CD4-positive, alpha-beta memory T cell (primary cell): ENCODE data around the gene SERGEF. TPM values are rescaled to one million over a fixed set of nuclear protein-coding genes. Genes with fewer than 3 reads are reported as not detected.

Source experiments
- CTCF ChIA-PET: fragments of 350-600 bp; sonication (Branson Sonifier 250); formaldehyde crosslinking; loops from one replicate; lab custom pipeline; 2021; ENCODE audit warnings: inconsistent platforms; ENCODE audit not compliant: partially characterized antibody; lab: Charles Lee
- POLR2A ChIA-PET: fragments of 350-600 bp; sonication (Branson Sonifier 250); formaldehyde crosslinking; loops from one replicate; lab custom pipeline; 2021; ENCODE audit not compliant: partially characterized antibody; lab: Charles Lee
- DNase-seq, 5 donors: peaks; one replicate each; pipeline versions ENCODE4 v3.0.0 to v3.0.0-alpha.2; 2020 to 2022; ENCODE audit warnings: mixed read lengths in 1 of 5
- H3K27ac ChIP-seq: one replicate; pipeline ENCODE4 v1.7.0; 2013; ENCODE audit warnings: low read depth, low read length
- H3K27me3 ChIP-seq: 2 replicates; pipeline ENCODE4 v1.7.0; 2013; ENCODE audit warnings: mild to moderate bottlenecking, low read length, moderate library complexity; ENCODE audit not compliant: insufficient read depth
- H3K36me3 ChIP-seq: 2 replicates; pipeline ENCODE4 v1.7.0; 2013; ENCODE audit warnings: mild to moderate bottlenecking, low read length, moderate library complexity; ENCODE audit not compliant: insufficient read depth
- H3K4me1 ChIP-seq: 2 replicates; pipeline ENCODE4 v1.7.0; 2013; ENCODE audit warnings: mild to moderate bottlenecking, low read length, moderate library complexity; ENCODE audit not compliant: insufficient read depth
- H3K4me3 ChIP-seq, 2 donors: one replicate each; pipeline ENCODE4 v1.7.0; 2013; ENCODE audit warnings: low read length in 2 of 2, mild to moderate bottlenecking in 1 of 2
- H3K9me3 ChIP-seq, 2 donors: one replicate each; pipeline ENCODE4 v1.7.0; 2013; ENCODE audit warnings: low read length in 2 of 2, control low read depth in 1 of 2; ENCODE audit not compliant: control insufficient read depth in 1 of 2
- H3K27ac Mint-ChIP-seq, 7 donors: one replicate each; pipeline ENCODE4 v1.8.0; 2020 to 2021; ENCODE audit warnings: mixed read lengths in 7 of 7, mild to moderate bottlenecking in 6 of 7, inconsistent platforms in 3 of 7, moderate library complexity in 3 of 7
- H3K27me3 Mint-ChIP-seq, 2 donors: one replicate each; pipeline ENCODE4 v1.8.0; 2020 to 2021; ENCODE audit warnings: mixed read lengths in 2 of 2
- H3K36me3 Mint-ChIP-seq, 2 donors: one replicate each; pipeline ENCODE4 v1.8.0; 2020 to 2021; ENCODE audit warnings: mixed read lengths in 2 of 2, inconsistent platforms in 1 of 2, mild to moderate bottlenecking in 1 of 2
- H3K4me1 Mint-ChIP-seq, 4 donors: one replicate each; pipeline ENCODE4 v1.8.0; 2020 to 2021; ENCODE audit warnings: mixed read lengths in 4 of 4, mild to moderate bottlenecking in 1 of 4
- H3K4me3 Mint-ChIP-seq, 8 donors: one replicate each; pipeline ENCODE4 v1.8.0; 2020 to 2021; ENCODE audit warnings: mixed read lengths in 8 of 8, mild to moderate bottlenecking in 7 of 8, moderate library complexity in 6 of 8, inconsistent platforms in 3 of 8
- H3K9me3 Mint-ChIP-seq, 8 donors: one replicate each; pipeline ENCODE4 v1.8.0; 2020 to 2021; ENCODE audit warnings: mixed read lengths in 8 of 8, mild to moderate bottlenecking in 5 of 8, inconsistent platforms in 3 of 8, moderate library complexity in 1 of 8
- intact Hi-C: fragments of 100-400 bp; cut with micrococcal nuclease; formaldehyde crosslinking; loops from one replicate; pipeline ENCODE4 v1.15.1; 2023
- polyA plus RNA-seq, 2 donors: library from polyadenylated mRNA; unstranded; fragments of 300-500 nt; fragmentation: Illumina TruSeq; gene quantifications; one replicate each; pipeline ENCODE4 v1.2.3, GENCODE V29; 2021
- total RNA-seq, 2 experiments: library from RNA; stranded (reverse); gene quantifications; one replicate each; pipeline ENCODE4 v1.2.3, GENCODE V29; 2021

SERGEF gene
- total and polyA plus RNA-seq, 4 experiments from 2014 or later, result 46.2 to 82.7 (median 63.7) TPM

- Mint-ChIP-seq H3K27me3 (no peaks in the 10 kb centered on the region), H3K36me3 (peaks cover 2 to 8% of the 10 kb centered on the region in 2 donors), H3K4me3 (no peak overlapping the region), H3K9me3 (no peaks in the 10 kb centered on the region), H3K4me1 (no peaks in the 10 kb centered on the region), H3K27ac (no peak overlapping the region)
- H3K27ac ChIP-seq, result no peak overlapping the region
- intact Hi-C loops, result no loop called here
- no peak overlapping the region for H3K4me3 ChIP-seq
- CTCF ChIA-PET, result no interaction called here
- no peaks in the 10 kb centered on the region for H3K9me3 ChIP-seq
- H3K4me1 ChIP-seq, result no peaks in the 10 kb centered on the region
- no peaks in the 10 kb centered on the region for H3K27me3 ChIP-seq
- no peaks in the 10 kb centered on the region for H3K36me3 ChIP-seq
- POLR2A ChIA-PET, result no interaction called here
- no peak for DNase-seq
Measured at GRCh38 chr11:17782145-17782544, 230.7 kb downstream of the SERGEF start.

GRCh38 chr11:17781626-17782025, 231.2 kb downstream of the SERGEF start:
- Mint-ChIP-seq H3K27me3 (no peaks in the 10 kb centered on the region), H3K36me3 (peaks cover 1 to 8% of the 10 kb centered on the region in 2 donors), H3K27ac (no peak overlapping the region), H3K4me3 (no peak overlapping the region), H3K9me3 (no peaks in the 10 kb centered on the region), H3K4me1 (no peaks in the 10 kb centered on the region)
- DNase-seq, result no peak
- intact Hi-C loops, result no loop called here
- H3K9me3 ChIP-seq, result no peaks in the 10 kb centered on the region
- H3K27ac ChIP-seq, result no peak overlapping the region
- H3K4me3 ChIP-seq, result no peak overlapping the region
- H3K27me3 ChIP-seq, result no peaks in the 10 kb centered on the region
- ChIA-PET CTCF (no interaction called here), POLR2A (no interaction called here)
- H3K36me3 ChIP-seq, result no peaks in the 10 kb centered on the region
- no peaks in the 10 kb centered on the region for H3K4me1 ChIP-seq

- H3K27ac ChIP-seq, result no peak overlapping the region
- Mint-ChIP-seq H3K4me3 (no peak overlapping the region), H3K27ac (no peak overlapping the region), H3K4me1 (no peaks in the 10 kb centered on the region), H3K27me3 (no peaks in the 10 kb centered on the region), H3K36me3 (peaks cover 1 to 8% of the 10 kb centered on the region in 2 donors), H3K9me3 (no peaks in the 10 kb centered on the region)
- POLR2A ChIA-PET, result no interaction called here
- H3K4me1 ChIP-seq, result no peaks in the 10 kb centered on the region
- H3K9me3 ChIP-seq, result no peaks in the 10 kb centered on the region
- intact Hi-C loops, result no loop called here
- H3K36me3 ChIP-seq, result no peaks in the 10 kb centered on the region
- CTCF ChIA-PET, result no interaction called here
- DNase-seq, result no peak
- H3K27me3 ChIP-seq, result no peaks in the 10 kb centered on the region
- no peak overlapping the region for H3K4me3 ChIP-seq
Measured at GRCh38 chr11:17781221-17781620, 231.6 kb downstream of the SERGEF start.

DNA sequence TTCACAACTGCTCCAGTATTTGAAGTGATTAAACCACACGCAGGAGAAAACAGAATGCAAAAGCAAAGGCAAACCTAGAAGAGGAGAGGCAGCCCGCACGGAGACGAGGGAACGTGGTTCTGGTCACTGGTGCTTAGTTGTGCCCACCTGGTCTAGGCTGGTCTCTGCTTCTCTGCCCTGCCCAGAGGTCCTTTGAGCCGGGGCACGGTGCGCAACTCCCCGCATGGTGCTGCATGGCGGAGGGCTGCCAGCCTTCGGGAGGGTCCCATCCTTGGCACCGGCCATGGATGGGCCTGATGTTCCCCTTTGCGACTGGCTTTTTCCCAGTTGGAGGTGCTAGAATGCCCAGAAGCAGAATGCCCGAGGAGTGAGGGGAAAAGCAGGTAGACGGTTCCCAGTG, 232.2 kb downstream of the SERGEF start:
- ChIA-PET CTCF (no interaction called here), POLR2A (no interaction called here)
- H3K9me3 Mint-ChIP-seq, result no peaks in the 10 kb centered on the region
- H3K27ac ChIP-seq, result no peak overlapping the region
- H3K4me3 Mint-ChIP-seq, result no peak overlapping the region
- H3K4me1 Mint-ChIP-seq, result no peaks in the 10 kb centered on the region
- no peak overlapping the region for H3K27ac Mint-ChIP-seq
- no peaks in the 10 kb centered on the region for H3K4me1 ChIP-seq
- no peaks in the 10 kb centered on the region for H3K36me3 ChIP-seq
- no peak for DNase-seq
- no peaks in the 10 kb centered on the region for H3K27me3 Mint-ChIP-seq
- no peaks in the 10 kb centered on the region for H3K27me3 ChIP-seq
- no peak overlapping the region for H3K4me3 ChIP-seq
- H3K9me3 ChIP-seq, result no peaks in the 10 kb centered on the region
- intact Hi-C loops, result no loop called here
- peaks cover 1 to 6% of the 10 kb centered on the region in 2 donors for H3K36me3 Mint-ChIP-seq

- H3K27ac Mint-ChIP-seq, result no peak overlapping the region
- POLR2A ChIA-PET, result no interaction called here
- H3K9me3 Mint-ChIP-seq, result no peaks in the 10 kb centered on the region
- H3K36me3 Mint-ChIP-seq, result no peaks in the 10 kb centered on the region
- Histone ChIP-seq H3K9me3 (no peaks in the 10 kb centered on the region), H3K27me3 (no peaks in the 10 kb centered on the region), H3K27ac (no peak overlapping the region), H3K36me3 (no peaks in the 10 kb centered on the region), H3K4me1 (no peaks in the 10 kb centered on the region), H3K4me3 (no peak overlapping the region)
- no peak for DNase-seq
- CTCF ChIA-PET, result no interaction called here
- no peaks in the 10 kb centered on the region for H3K27me3 Mint-ChIP-seq
- no peaks in the 10 kb centered on the region for H3K4me1 Mint-ChIP-seq
- intact Hi-C loops, result no loop called here
- no peak overlapping the region for H3K4me3 Mint-ChIP-seq
Measured at GRCh38 chr11:17779861-17780594, 232.8 kb downstream of the SERGEF start.

- Mint-ChIP-seq H3K27ac (no peak overlapping the region), H3K9me3 (no peaks in the 10 kb centered on the region), H3K36me3 (no peaks in the 10 kb centered on the region), H3K4me3 (peak overlapping the region in 1 of 8 donors; percentile 26), H3K27me3 (no peaks in the 10 kb centered on the region), H3K4me1 (no peaks in the 10 kb centered on the region)
- Histone ChIP-seq H3K4me1 (no peaks in the 10 kb centered on the region), H3K4me3 (no peak overlapping the region), H3K27ac (no peak overlapping the region), H3K36me3 (no peaks in the 10 kb centered on the region), H3K27me3 (no peaks in the 10 kb centered on the region), H3K9me3 (no peaks in the 10 kb centered on the region)
- intact Hi-C loops, result no loop called here
- DNase-seq, result no peak
- POLR2A ChIA-PET, result no interaction called here
- CTCF ChIA-PET, result interaction anchor here (1.0 kb wide), 1 partner anchor 48 kb away, joined by 3 read pairs; no protein-coding TSS in a partner anchor
Measured at GRCh38 chr11:17778956-17779860, 233.6 kb downstream of the SERGEF start.

GRCh38 chr11:17778352-17778751, 234.5 kb downstream of the SERGEF start:
- ChIA-PET POLR2A (no interaction called here), CTCF (interaction anchor here (1.0 kb wide), 1 partner anchor 47 kb away, joined by 3 read pairs; no protein-coding TSS in a partner anchor)
- Mint-ChIP-seq H3K36me3 (no peaks in the 10 kb centered on the region), H3K27ac (no peak overlapping the region), H3K4me1 (no peaks in the 10 kb centered on the region), H3K9me3 (no peaks in the 10 kb centered on the region), H3K27me3 (no peaks in the 10 kb centered on the region), H3K4me3 (no peak overlapping the region)
- Histone ChIP-seq H3K4me3 (no peak overlapping the region), H3K4me1 (no peaks in the 10 kb centered on the region), H3K9me3 (no peaks in the 10 kb centered on the region), H3K27me3 (no peaks in the 10 kb centered on the region), H3K36me3 (no peaks in the 10 kb centered on the region), H3K27ac (no peak overlapping the region)
- DNase-seq, result no peak
- intact Hi-C loops, result no loop called here
